HG02642 (cell line): ENCODE measurements around the gene MCM5.
"Not testable (repeated sequence)": the region's sequence is repeated elsewhere in the genome, so short reads cannot be mapped to it uniquely, and the experiment has no call there.

Experiments
- ATAC-seq: cut with Tn5 transposase; IDR thresholded peaks from one replicate; pipeline ENCODE4 v1.9.1; 2021; ENCODE audit warnings: mild to moderate bottlenecking; ENCODE audit not compliant: unreplicated experiment, poor library complexity

The MCM5 gene

DNA sequence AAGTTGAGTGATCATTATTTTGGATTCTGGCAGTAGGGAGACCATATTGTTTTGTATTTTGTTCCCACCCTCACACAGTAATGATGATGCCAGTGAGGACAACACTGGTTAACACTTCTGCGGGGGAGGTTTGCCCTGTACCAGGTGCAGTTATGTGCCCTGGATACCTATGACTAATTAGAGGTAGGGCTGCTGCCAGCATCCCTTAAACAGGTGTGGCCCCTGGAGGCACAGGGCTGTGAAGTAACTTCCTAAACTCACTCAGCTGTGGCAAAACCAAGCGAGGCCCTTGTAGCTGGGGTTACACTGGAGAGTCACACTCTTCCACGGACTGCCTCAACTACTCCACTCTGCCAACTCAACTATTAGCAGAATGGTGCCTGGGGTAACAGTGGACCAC lies 64.5 kb downstream of the MCM5 start:
- ATAC-seq = no peak

DNA sequence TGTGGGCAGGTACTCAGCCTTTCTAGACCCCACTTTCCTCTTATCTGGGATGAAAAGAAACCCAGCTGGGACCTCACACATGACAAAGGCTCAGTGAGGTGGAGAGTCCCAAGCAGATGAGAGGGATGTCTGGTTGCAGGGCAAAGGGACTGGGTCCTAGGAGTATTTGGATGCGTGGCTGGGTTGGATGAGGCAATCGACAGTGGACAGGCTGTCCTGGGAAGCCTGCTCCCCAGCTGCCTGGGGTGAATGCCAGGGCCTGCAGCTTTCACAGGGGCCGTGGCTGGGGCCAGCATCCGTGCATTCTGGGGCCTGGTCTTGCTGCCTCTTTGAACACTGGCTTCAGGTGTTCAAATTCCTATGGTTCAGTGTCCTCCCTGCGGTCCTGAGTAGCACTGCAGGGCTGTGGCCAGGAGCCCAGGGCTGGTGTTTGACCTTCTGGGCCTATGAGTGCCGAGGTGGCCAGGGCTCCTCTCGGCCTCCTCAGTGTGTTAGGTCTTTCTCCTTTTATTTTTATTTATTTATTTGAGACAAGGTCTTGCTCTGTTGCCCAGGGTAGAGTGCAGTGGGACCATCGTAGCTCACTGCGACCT lies 65.3 kb downstream of the MCM5 start:
- no peak for ATAC-seq

DNA sequence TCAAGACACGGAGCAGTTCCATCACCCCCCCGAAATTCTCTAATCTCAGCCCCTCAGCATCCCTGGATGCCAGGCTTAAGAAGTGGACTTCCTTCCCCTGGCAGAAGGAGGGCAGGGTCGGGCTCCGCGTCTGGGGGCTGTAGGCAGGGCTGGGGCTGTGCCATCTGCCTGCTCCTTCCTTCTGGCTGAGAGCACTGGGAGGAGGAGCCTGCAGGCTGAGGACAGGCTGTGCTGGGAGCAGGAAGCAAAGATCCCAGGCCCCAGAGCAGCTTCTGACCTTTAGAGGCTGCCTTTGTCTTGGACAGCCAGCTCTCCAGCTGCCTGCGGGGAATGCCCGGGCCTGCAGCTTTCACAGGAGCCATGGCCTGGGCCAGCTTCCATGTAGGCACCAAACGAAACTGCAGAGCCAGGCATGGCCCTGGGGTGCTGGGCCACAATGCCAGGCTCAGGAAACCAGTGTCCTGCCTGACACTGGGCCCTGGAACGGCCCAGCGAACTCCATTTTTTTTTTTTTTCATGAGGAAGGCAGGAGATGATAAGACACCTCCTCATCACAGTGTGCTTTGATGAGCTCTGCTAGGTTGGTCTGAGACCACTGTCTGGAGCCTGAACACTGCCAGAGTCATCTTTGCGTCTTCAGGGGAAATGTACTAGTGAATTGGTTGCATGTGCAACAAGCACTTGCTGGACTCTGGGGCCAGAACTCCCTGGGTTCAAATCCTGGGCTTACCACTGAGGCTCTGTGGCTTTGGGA lies 67.9 kb downstream of the MCM5 start:
- ATAC-seq = no peak

DNA sequence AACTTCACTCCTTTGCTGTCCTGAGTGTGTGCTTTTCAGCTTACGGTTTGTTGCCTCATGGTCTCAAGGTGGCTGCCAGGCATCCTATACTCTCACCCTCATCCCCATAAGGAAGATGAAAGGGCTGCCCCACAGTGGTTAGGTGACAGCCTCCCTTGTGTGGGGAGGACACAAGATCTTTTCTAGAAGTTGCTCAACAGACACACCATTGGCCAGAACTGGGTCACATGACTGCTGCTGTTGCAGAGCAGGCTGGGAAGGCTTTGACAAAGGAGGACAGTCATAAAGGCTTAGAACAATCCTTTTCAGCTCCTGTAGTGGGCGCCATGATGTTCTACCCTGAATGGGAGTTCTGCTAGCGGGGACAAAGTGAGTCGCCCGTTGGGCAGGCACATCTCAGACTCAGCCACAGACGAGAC lies 71.0 kb downstream of the MCM5 start:
- ATAC-seq = no peak

DNA sequence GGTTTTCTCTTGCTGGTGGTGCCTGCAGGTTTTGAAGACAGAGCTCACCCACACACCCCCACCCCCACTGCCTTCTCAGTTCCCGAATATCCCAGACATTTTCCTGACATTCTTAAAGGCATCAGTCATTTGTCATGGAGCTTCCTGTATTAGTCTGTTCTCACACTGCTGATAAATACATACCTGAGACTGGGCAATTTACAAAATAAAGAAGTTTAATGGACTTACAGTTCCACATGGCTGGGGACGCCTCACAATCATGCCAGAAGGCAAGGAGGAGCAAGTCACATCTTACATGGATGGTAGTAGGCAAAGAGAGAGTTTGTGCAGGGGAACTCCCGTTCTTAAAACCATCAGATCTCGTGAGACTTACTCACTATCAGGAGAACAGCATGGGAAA lies 71.6 kb downstream of the MCM5 start:
- not testable (repeated sequence) for ATAC-seq

GRCh38 chr22:35472488-35472887 lies 72.5 kb downstream of the MCM5 start:
- no peak for ATAC-seq

DNA sequence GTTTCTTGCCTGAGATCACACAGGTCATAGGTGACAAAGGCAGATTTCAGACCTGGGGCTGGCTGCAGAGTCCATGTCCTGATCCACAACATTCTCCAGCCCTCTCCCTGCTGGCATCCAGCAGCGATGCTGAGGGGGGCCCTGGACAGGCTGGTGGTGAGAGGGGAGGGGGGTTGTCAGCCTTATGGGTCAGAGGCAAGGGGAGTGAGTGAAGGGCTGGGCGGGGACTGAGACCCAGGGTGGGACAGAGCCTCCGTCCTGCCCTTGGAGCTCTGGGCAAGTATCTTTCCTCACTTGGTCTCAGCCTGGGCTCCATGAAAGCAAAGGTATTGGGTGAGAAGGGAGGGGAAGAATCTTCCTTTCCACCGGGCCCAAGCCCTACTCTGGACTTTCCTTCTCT lies 74.0 kb downstream of the MCM5 start:
- ATAC-seq = no peak
